ENCODE results near the gene PIM3.

The PIM3 gene

DNA sequence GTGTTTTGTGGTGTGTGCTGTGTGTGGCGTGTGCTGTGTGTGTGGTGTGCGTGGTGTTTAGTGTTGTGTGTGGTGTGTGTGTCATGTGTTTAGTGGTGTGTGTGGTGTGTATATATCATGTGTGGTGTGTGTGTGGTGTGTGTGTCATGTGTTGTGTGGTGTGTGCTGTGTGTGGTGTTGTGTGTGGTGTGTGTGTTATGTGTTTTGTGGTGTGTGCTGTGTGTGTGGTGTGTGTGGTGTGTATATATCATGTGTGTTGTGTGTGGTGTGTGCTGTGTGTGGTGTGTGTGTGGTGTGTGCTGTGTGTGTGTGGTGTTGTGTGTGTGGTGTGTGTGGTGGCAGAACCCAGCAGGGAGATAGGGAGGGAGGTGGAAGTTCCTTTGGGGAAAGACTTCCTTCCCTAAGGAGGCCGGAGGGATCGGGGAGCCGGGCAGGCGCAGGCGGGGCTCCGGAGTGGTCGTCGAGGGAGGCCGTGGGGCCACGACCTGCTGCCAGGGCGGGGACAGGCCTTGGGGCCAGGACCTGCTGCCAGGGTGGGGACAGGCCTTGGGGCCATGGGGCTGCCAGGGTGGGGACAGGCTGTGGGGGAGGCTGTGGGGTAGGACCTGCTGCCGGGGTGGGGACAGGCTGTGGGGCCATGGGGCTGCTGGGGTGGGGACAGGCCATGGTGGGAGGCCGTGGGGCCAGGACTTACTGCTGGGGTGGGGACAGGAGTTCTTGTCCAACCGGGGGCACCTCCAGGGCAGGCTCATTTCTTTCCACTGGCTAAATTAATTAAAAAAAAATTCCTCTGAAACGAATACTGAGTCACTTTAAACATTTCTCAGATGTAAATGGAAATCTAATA lies 15.2 kb downstream of the PIM3 start:
- no peak for DNase-seq
- WGBS, result 60% methylated on average over 14 of the region's 17 CpGs

DNA sequence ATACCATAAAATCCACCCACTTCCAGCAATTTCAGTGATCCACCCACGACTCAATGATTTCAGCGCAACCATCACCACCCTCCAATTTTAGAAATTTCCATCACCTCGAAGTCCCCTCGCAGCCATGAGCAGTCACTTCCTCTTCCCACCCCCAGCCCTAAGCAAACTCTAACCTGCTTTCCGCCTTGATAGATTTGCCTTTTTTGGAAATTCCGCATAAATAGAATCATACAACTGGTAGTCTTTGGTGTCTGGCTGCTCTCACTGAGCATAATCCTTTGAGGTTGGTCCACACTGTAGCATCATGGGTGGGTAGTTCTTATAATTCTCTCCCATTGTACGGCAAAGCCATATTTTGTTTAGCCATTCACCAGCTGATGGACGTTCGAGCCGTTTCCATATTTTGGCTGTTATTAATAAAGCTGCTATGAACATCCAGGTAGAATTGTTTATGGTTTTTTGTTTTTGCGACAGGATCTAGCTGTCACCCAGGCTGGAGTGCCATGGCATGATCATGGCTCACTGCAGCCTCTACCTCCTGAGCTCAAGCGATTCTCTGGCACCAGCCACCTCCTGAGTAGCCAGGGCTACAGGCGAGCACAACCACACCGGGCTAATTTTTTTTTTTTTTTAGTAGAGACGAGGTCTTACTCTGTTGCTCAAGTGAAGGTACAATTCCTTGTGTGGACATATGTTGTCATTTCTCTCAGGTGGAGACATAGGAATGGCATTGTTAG lies 16.0 kb downstream of the PIM3 start:
- Histone ChIP-seq H3K9me3 (ENCODE audit: control insufficient read depth, low read length) (peaks cover 8% of the 10 kb centered on the region), H3K4me1 (ENCODE audit: control insufficient read depth, insufficient read depth, low read depth, low read length) (peaks cover 10% of the 10 kb centered on the region), H3K14ac (ENCODE audit: low read length in 2 of 2) (no peak overlapping the region), H3K18ac (ENCODE audit: low read depth in 1 of 2, low read length in 2 of 2) (no peak overlapping the region), H2BK15ac (ENCODE audit: low read depth, poor library complexity, severe bottlenecking) (no peak overlapping the region), H2BK5ac (ENCODE audit: low read depth, low read length, poor library complexity, severe bottlenecking) (no peak overlapping the region), H2AK5ac (ENCODE audit: low read length, severe bottlenecking) (no peak overlapping the region), H2BK12ac (ENCODE audit: low read length in 2 of 2) (no peak overlapping the region), H4K91ac (ENCODE audit: low read length) (no peak overlapping the region), H3K4me3 (ENCODE audit: insufficient read depth in 1 of 2, low read depth in 1 of 2, low read length in 2 of 2) (no peak overlapping the region), H3K4ac (ENCODE audit: low read depth in 1 of 2, low read length in 2 of 2) (no peak overlapping the region), H4K8ac (ENCODE audit: low read length) (no peak overlapping the region), H3K23ac (ENCODE audit: low read length in 2 of 2) (no peak overlapping the region), H3K36me3 (ENCODE audit: control insufficient read depth in 1 of 2, insufficient read depth in 2 of 2, low read depth in 1 of 2, low read length in 2 of 2) (no peaks in the 10 kb centered on the region), H3K27ac (ENCODE audit: low read length, poor library complexity, severe bottlenecking) (no peak overlapping the region), H3K4me2 (ENCODE audit: low read length, poor library complexity, severe bottlenecking) (no peak overlapping the region), H3K27me3 (ENCODE audit: control insufficient read depth in 1 of 2, insufficient read depth in 1 of 2, low read length in 2 of 2) (no peaks in the 10 kb centered on the region), H2BK120ac (ENCODE audit: low read depth, low read length) (no peak overlapping the region), H3K9ac (ENCODE audit: low read length) (no peak overlapping the region), H3K79me1 (replicated peaks; ENCODE audit: low read length, poor library complexity, severe bottlenecking) (no peaks in the 10 kb centered on the region), H2AFZ (ENCODE audit: low read depth, low read length) (no peak overlapping the region)
- no peak for DNase-seq
- WGBS, result 81% methylated on average over 15 of the region's 15 CpGs

More for the DNA sequence above, 15.2 kb downstream of the PIM3 start:
- H2BK15ac ChIP-seq (ENCODE audit: low read depth, poor library complexity, severe bottlenecking), result peak overlapping the region; percentile 48
- no peak overlapping the region for H3K4me2 ChIP-seq (ENCODE audit: low read length, poor library complexity, severe bottlenecking)
- H4K8ac ChIP-seq (ENCODE audit: low read length), result no peak overlapping the region
- no peaks in the 10 kb centered on the region for H3K27me3 ChIP-seq (ENCODE audit: control insufficient read depth in 1 of 2, insufficient read depth in 1 of 2, low read length in 2 of 2)
- no peak overlapping the region for H3K27ac ChIP-seq (ENCODE audit: low read length, poor library complexity, severe bottlenecking)
- no peak overlapping the region for H2BK120ac ChIP-seq (ENCODE audit: low read depth, low read length)
- H4K91ac ChIP-seq (ENCODE audit: low read length), result peak overlapping the region; percentile 79
- peak overlapping the region in 1 of 2 experiments; percentile 6 for H3K14ac ChIP-seq (ENCODE audit: low read length in 2 of 2)
- no peaks in the 10 kb centered on the region for H3K36me3 ChIP-seq (ENCODE audit: control insufficient read depth in 1 of 2, insufficient read depth in 2 of 2, low read depth in 1 of 2, low read length in 2 of 2)
- H3K4ac ChIP-seq (ENCODE audit: low read depth in 1 of 2, low read length in 2 of 2), result no peak overlapping the region
- H3K79me1 ChIP-seq (replicated peaks; ENCODE audit: low read length, poor library complexity, severe bottlenecking), result no peaks in the 10 kb centered on the region
- no peak overlapping the region for H2BK5ac ChIP-seq (ENCODE audit: low read depth, low read length, poor library complexity, severe bottlenecking)
- no peak overlapping the region for H2AK5ac ChIP-seq (ENCODE audit: low read length, severe bottlenecking)
- peak overlapping the region in 1 of 2 experiments; percentile 64 for H2BK12ac ChIP-seq (ENCODE audit: low read length in 2 of 2)
- no peak overlapping the region for H2AFZ ChIP-seq (ENCODE audit: low read depth, low read length)
- H3K4me3 ChIP-seq (ENCODE audit: insufficient read depth in 1 of 2, low read depth in 1 of 2, low read length in 2 of 2), result no peak overlapping the region
- H3K23ac ChIP-seq (ENCODE audit: low read length in 2 of 2), result no peak overlapping the region
- peak overlapping the region in 1 of 2 experiments; percentile 43 for H3K18ac ChIP-seq (ENCODE audit: low read depth in 1 of 2, low read length in 2 of 2)
- H3K9ac ChIP-seq (ENCODE audit: low read length), result no peak overlapping the region
- H3K4me1 ChIP-seq (ENCODE audit: control insufficient read depth, insufficient read depth, low read depth, low read length), result peaks cover 19% of the 10 kb centered on the region
- H3K9me3 ChIP-seq (ENCODE audit: control insufficient read depth, low read length), result peaks cover 8% of the 10 kb centered on the region

DNA sequence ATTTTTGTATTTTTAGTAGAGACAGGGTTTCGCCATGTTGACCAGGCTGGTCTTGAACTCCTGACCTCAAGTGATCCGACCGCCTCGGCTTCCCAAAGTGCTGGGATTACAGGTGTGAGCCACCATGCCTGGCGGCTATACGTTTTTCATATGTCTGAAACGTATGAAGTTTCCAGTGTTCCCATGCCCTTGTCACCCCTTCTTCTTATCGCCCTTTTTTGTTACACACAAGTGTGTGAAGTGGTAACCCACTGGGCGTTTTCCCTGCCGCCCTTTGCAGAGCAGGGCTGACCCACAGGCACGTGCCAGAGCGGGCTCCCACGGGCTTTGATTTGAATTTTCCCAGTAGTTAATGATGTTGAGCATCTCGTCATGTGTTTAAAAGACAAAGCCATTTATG lies 17.0 kb downstream of the PIM3 start:
- H3K27me3 ChIP-seq (ENCODE audit: control insufficient read depth in 1 of 2, insufficient read depth in 1 of 2, low read length in 2 of 2), result peaks cover 2% of the 10 kb centered on the region in 2 experiments
- H3K23ac ChIP-seq (ENCODE audit: low read length in 2 of 2), result no peak overlapping the region
- no peak overlapping the region for H3K14ac ChIP-seq (ENCODE audit: low read length in 2 of 2)
- H4K91ac ChIP-seq (ENCODE audit: low read length), result no peak overlapping the region
- no peak overlapping the region for H2AFZ ChIP-seq (ENCODE audit: low read depth, low read length)
- no peak overlapping the region for H3K18ac ChIP-seq (ENCODE audit: low read depth in 1 of 2, low read length in 2 of 2)
- H3K4me3 ChIP-seq (ENCODE audit: insufficient read depth in 1 of 2, low read depth in 1 of 2, low read length in 2 of 2), result no peak overlapping the region
- H2AK5ac ChIP-seq (ENCODE audit: low read length, severe bottlenecking), result no peak overlapping the region
- no peak overlapping the region for H3K4me2 ChIP-seq (ENCODE audit: low read length, poor library complexity, severe bottlenecking)
- no peak for DNase-seq
- H2BK5ac ChIP-seq (ENCODE audit: low read depth, low read length, poor library complexity, severe bottlenecking), result no peak overlapping the region
- H2BK120ac ChIP-seq (ENCODE audit: low read depth, low read length), result no peak overlapping the region
- H3K9me3 ChIP-seq (ENCODE audit: control insufficient read depth, low read length), result peaks cover 8% of the 10 kb centered on the region
- no peaks in the 10 kb centered on the region for H3K36me3 ChIP-seq (ENCODE audit: control insufficient read depth in 1 of 2, insufficient read depth in 2 of 2, low read depth in 1 of 2, low read length in 2 of 2)
- no peak overlapping the region for H4K8ac ChIP-seq (ENCODE audit: low read length)
- no peak overlapping the region for H3K9ac ChIP-seq (ENCODE audit: low read length)
- H3K4ac ChIP-seq (ENCODE audit: low read depth in 1 of 2, low read length in 2 of 2), result no peak overlapping the region
- 83% methylated on average over 13 of the region's 14 CpGs for WGBS
- peaks cover 6% of the 10 kb centered on the region for H3K4me1 ChIP-seq (ENCODE audit: control insufficient read depth, insufficient read depth, low read depth, low read length)
- no peak overlapping the region for H2BK12ac ChIP-seq (ENCODE audit: low read length in 2 of 2)
- no peaks in the 10 kb centered on the region for H3K79me1 ChIP-seq (replicated peaks; ENCODE audit: low read length, poor library complexity, severe bottlenecking)
- H2BK15ac ChIP-seq (ENCODE audit: low read depth, poor library complexity, severe bottlenecking), result no peak overlapping the region
- no peak overlapping the region for H3K27ac ChIP-seq (ENCODE audit: low read length, poor library complexity, severe bottlenecking)

DNA sequence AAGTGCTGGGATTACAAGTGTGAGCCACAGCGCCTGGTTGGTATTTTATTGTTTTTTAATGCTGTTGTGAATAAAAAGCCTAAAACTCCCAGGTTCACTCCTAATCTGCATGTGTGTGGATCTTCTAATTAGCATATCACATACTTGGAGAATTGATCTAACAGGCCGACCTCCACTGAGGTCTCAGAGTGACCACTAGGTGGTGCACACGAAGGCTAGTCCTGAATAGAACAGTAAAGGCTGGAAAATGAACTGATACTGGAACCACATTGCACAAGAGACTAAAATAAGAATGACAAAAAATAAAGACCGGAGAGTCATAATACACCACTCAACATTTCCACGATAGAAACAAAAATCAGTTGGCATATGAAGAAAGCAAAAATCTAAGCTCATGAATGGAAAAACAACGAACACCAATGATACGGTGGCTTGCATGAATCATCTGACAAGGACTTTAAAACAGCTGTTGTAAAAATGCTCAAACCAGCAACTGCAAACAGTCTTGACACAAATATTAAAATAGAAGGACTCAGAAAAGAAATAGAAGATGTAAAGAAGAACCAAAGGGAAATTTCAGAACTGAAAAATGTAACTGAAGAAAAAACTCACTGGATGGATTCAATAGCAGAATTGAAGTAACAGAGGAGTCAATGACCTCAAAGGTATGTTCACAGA lies 19.2 kb downstream of the PIM3 start:
- no peak overlapping the region for H2BK15ac ChIP-seq (ENCODE audit: low read depth, poor library complexity, severe bottlenecking)
- H4K8ac ChIP-seq (ENCODE audit: low read length), result no peak overlapping the region
- H3K18ac ChIP-seq (ENCODE audit: low read depth in 1 of 2, low read length in 2 of 2), result no peak overlapping the region
- H3K4me3 ChIP-seq (ENCODE audit: insufficient read depth in 1 of 2, low read depth in 1 of 2, low read length in 2 of 2), result no peak overlapping the region
- 56% methylated on average over 6 of the region's 7 CpGs for WGBS
- DNase-seq, result peak; percentile 58
- H2BK12ac ChIP-seq (ENCODE audit: low read length in 2 of 2), result no peak overlapping the region
- H3K4me1 ChIP-seq (ENCODE audit: control insufficient read depth, insufficient read depth, low read depth, low read length), result peaks cover 11% of the 10 kb centered on the region
- H3K14ac ChIP-seq (ENCODE audit: low read length in 2 of 2), result no peak overlapping the region
- no peak overlapping the region for H2BK120ac ChIP-seq (ENCODE audit: low read depth, low read length)
- H3K79me1 ChIP-seq (replicated peaks; ENCODE audit: low read length, poor library complexity, severe bottlenecking), result no peaks in the 10 kb centered on the region
- H4K91ac ChIP-seq (ENCODE audit: low read length), result no peak overlapping the region
- H3K9me3 ChIP-seq (ENCODE audit: control insufficient read depth, low read length), result peaks cover 8% of the 10 kb centered on the region
- H2AK5ac ChIP-seq (ENCODE audit: low read length, severe bottlenecking), result no peak overlapping the region
- no peak overlapping the region for H3K27ac ChIP-seq (ENCODE audit: low read length, poor library complexity, severe bottlenecking)
- no peak overlapping the region for H2BK5ac ChIP-seq (ENCODE audit: low read depth, low read length, poor library complexity, severe bottlenecking)
- peaks cover 0 to 4% of the 10 kb centered on the region in 2 experiments for H3K36me3 ChIP-seq (ENCODE audit: control insufficient read depth in 1 of 2, insufficient read depth in 2 of 2, low read depth in 1 of 2, low read length in 2 of 2)
- H3K27me3 ChIP-seq (ENCODE audit: control insufficient read depth in 1 of 2, insufficient read depth in 1 of 2, low read length in 2 of 2), result peaks cover 14 to 18% of the 10 kb centered on the region in 2 experiments
- no peak overlapping the region for H3K4ac ChIP-seq (ENCODE audit: low read depth in 1 of 2, low read length in 2 of 2)
- no peak overlapping the region for H3K9ac ChIP-seq (ENCODE audit: low read length)
- no peak overlapping the region for H3K4me2 ChIP-seq (ENCODE audit: low read length, poor library complexity, severe bottlenecking)
- H2AFZ ChIP-seq (ENCODE audit: low read depth, low read length), result no peak overlapping the region
- no peak overlapping the region for H3K23ac ChIP-seq (ENCODE audit: low read length in 2 of 2)

All from mesenchymal stem cell (in vitro differentiated cells and primary cell).